Measurements from ENCODE around the gene MYRF.
A peak's percentile ranks its signal among the peaks of the same experiment; 100 is the strongest.

The MYRF gene

DNA sequence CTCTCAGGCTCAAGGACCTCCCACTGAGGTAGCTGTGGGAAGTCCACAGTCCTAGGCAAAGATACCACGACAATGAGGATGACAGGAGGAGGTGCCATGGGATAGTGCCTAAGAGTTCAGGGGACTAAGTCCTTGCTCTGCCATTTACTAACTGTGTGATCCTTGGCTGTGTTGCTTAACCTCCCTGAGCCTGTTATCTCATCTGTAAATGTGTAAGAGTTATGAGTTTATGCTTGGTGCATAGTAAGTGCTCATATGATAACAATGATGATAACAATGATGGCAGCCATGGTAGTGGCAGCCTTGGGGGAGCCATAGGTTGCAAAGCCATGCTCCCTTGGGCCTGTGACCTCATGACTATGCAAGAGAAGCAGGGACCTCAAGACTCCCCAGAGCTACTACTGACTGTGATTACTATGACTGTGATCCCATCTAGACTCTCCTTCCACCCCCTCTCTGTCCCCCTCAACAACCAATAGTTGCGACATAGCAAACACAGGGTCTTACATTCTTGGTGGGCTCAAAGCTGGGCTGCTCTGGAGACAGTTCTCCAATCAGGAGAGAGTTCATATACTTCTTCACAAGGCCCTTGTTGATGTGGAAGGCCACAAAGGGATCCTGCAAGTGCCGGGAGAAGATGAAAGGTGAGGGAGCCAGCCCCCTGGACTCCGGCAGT is 60.4 kb downstream of the MYRF start:
- CTCF ChIA-PET = interaction anchor here (0.7 to 6.0 kb wide), 3 partner anchors 15 to 25 kb away, joined by 3 to 40 read pairs (median 5); no protein-coding TSS in a partner anchor
- TF ChIP-seq ZNF76 (tag by site-specific recombination; IDR thresholded peaks at IDR 0.05; ENCODE audit: borderline replicate concordance, low read depth) (no peak), ZNF114 (tag by site-specific recombination; IDR thresholded peaks at IDR 0.05) (no peak), BCL6B (tag by site-specific recombination; IDR thresholded peaks at IDR 0.05) (no peak), BCL11B (tag by site-specific recombination; IDR thresholded peaks at IDR 0.05; ENCODE audit: low read depth) (no peak), ZNF548 (tag by site-specific recombination; IDR thresholded peaks at IDR 0.05) (no peak), REPIN1 (tag by site-specific recombination; IDR thresholded peaks at IDR 0.05; ENCODE audit: low read depth) (no peak), ZBTB17 (tag by site-specific recombination; IDR thresholded peaks at IDR 0.05) (no peak), SCRT2 (tag by site-specific recombination; IDR thresholded peaks at IDR 0.05) (no peak), SETDB1 (IDR thresholded peaks at IDR 0.05; ENCODE audit: insufficient read length, low read length) (no peak), ZNF629 (tag by site-specific recombination; IDR thresholded peaks at IDR 0.05) (no peak), ZNF792 (tag by site-specific recombination; IDR thresholded peaks at IDR 0.05) (no peak), ZNF658 (tag by site-specific recombination; IDR thresholded peaks at IDR 0.05) (no peak), ZNF510 (tag by site-specific recombination; IDR thresholded peaks at IDR 0.05; ENCODE audit: insufficient replicate concordance) (no peak), ZNF664 (tag by site-specific recombination; IDR thresholded peaks at IDR 0.05) (no peak), ZNF335 (tag by site-specific recombination; conservative IDR thresholded peaks at IDR 0.05) (no peak), ZNF555 (tag by site-specific recombination; conservative IDR thresholded peaks at IDR 0.05) (no peak)
- TF ChIP-seq, protein P1, sequence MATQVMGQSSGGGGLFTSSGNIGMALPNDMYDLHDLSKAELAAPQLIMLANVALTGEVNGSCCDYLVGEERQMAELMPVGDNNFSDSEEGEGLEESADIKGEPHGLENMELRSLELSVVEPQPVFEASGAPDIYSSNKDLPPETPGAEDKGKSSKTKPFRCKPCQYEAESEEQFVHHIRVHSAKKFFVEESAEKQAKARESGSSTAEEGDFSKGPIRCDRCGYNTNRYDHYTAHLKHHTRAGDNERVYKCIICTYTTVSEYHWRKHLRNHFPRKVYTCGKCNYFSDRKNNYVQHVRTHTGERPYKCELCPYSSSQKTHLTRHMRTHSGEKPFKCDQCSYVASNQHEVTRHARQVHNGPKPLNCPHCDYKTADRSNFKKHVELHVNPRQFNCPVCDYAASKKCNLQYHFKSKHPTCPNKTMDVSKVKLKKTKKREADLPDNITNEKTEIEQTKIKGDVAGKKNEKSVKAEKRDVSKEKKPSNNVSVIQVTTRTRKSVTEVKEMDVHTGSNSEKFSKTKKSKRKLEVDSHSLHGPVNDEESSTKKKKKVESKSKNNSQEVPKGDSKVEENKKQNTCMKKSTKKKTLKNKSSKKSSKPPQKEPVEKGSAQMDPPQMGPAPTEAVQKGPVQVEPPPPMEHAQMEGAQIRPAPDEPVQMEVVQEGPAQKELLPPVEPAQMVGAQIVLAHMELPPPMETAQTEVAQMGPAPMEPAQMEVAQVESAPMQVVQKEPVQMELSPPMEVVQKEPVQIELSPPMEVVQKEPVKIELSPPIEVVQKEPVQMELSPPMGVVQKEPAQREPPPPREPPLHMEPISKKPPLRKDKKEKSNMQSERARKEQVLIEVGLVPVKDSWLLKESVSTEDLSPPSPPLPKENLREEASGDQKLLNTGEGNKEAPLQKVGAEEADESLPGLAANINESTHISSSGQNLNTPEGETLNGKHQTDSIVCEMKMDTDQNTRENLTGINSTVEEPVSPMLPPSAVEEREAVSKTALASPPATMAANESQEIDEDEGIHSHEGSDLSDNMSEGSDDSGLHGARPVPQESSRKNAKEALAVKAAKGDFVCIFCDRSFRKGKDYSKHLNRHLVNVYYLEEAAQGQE (tag by site-specific recombination; IDR thresholded peaks at IDR 0.05) = no peak
- Histone ChIP-seq H3K27ac (ENCODE audit: extremely low read depth, low read depth, low read length) (no peak overlapping the region), H3K9me3 (ENCODE audit: control insufficient read depth, insufficient read depth, low read depth, low read length) (no peaks in the 10 kb centered on the region), H3K36me3 (ENCODE audit: control insufficient read depth in 2 of 2, insufficient read depth in 1 of 2, low read length in 2 of 2) (peaks cover 0 to 44% of the 10 kb centered on the region in 2 experiments; a peak in 1 of 3 replicates), H3K4me3 (ENCODE audit: low read depth, low read length) (no peak overlapping the region), H3K4me1 (ENCODE audit: control insufficient read depth, insufficient read depth, low read length) (no peaks in the 10 kb centered on the region)
- POLR2A ChIA-PET = interaction anchor here (0.6 kb wide), 1 partner anchor 20 kb away, joined by 3 read pairs; the partner anchor contains the start of genes FEN1 and TMEM258

GRCh38 chr11:61814247-61814957 is 62.0 kb downstream of the MYRF start:
- no peaks in the 10 kb centered on the region for H3K4me1 ChIP-seq (ENCODE audit: control insufficient read depth, insufficient read depth, low read length)
- H3K36me3 ChIP-seq (ENCODE audit: control insufficient read depth in 2 of 2, insufficient read depth in 1 of 2, low read length in 2 of 2) = peaks cover 0 to 34% of the 10 kb centered on the region in 2 experiments; a peak in 1 of 3 replicates
- no peaks in the 10 kb centered on the region for H3K9me3 ChIP-seq (ENCODE audit: control insufficient read depth, insufficient read depth, low read depth, low read length)
- peak overlapping the region; percentile 56 for H3K27ac ChIP-seq (ENCODE audit: extremely low read depth, low read depth, low read length)
- ChIA-PET POLR2A (interaction anchor here (0.8 to 4.8 kb wide), 9 partner anchors 8 to 298 kb away, joined by 3 to 55 read pairs (median 13); partner anchors contain the start of genes FADS2, FEN1 and TMEM258), CTCF (interaction anchor here (0.5 to 6.0 kb wide), 14 partner anchors 9 to 734 kb away, joined by 3 to 40 read pairs (median 3); partner anchors contain the start of gene FADS2)
- peak overlapping the region; percentile 34 for H3K4me3 ChIP-seq (ENCODE audit: low read depth, low read length)
- TF ChIP-seq BCL11B (tag by site-specific recombination; IDR thresholded peaks at IDR 0.05; ENCODE audit: low read depth) = no peak
- TF ChIP-seq ZNF302 (tag by site-specific recombination; IDR thresholded peaks at IDR 0.05; ENCODE audit: low read depth) = no peak
- no peak for TF ChIP-seq ZNF311 (tag by site-specific recombination; IDR thresholded peaks at IDR 0.05; ENCODE audit: borderline replicate concordance)
- no peak for TF ChIP-seq ZNF76 (tag by site-specific recombination; IDR thresholded peaks at IDR 0.05; ENCODE audit: borderline replicate concordance, low read depth)
- no peak for TF ChIP-seq ZBTB21 (tag by site-specific recombination; IDR thresholded peaks at IDR 0.05)
- no peak for TF ChIP-seq KLF7 (tag by site-specific recombination; IDR thresholded peaks at IDR 0.05; ENCODE audit: borderline replicate concordance)
- no peak for TF ChIP-seq ZNF692 (tag by site-specific recombination; IDR thresholded peaks at IDR 0.05)
- no peak for TF ChIP-seq ZNF398 (tag by site-specific recombination; IDR thresholded peaks at IDR 0.05)
- TF ChIP-seq PRDM1 (tag by site-specific recombination; IDR thresholded peaks at IDR 0.05) = no peak
- no peak for TF ChIP-seq ZNF10 (tag by site-specific recombination; IDR thresholded peaks at IDR 0.05)
